Body of pancreas (tissue), 4 donors: ENCODE data around the gene CELF5. TPM values are rescaled to one million over a fixed set of nuclear protein-coding genes. Genes with fewer than 3 reads are reported as not detected.

Source experiments
- ATAC-seq: fragments of 150-250 bp; one replicate; pipeline ENCODE4 v1.9.1; 2016
- DNase-seq, 4 donors: peaks; one replicate each; pipeline ENCODE4 v3.0.0-alpha.2; 2019
- H3K27ac ChIP-seq, 4 donors: fragments of 200-600 bp; sonication (generic); 1 replicate in 3 of 4; 2 replicates in 1 of 4; pipeline versions ENCODE4 v1.5.1 to v1.6.1; 2016 to 2019; ENCODE audit warnings: mild to moderate bottlenecking in 1 of 4, mixed read lengths in 1 of 4, moderate library complexity in 1 of 4
- H3K27me3 ChIP-seq, 2 donors: fragments of 200-600 bp; sonication (generic); one replicate each; pipeline ENCODE4 v1.6.0; 2016; ENCODE audit warnings: mild to moderate bottlenecking in 1 of 2
- H3K36me3 ChIP-seq, 2 donors: fragments of 200-600 bp; sonication (generic); replicated peaks in 1 of 2; 2 replicates each; pipeline ENCODE4 v1.5.1; 2016; ENCODE audit warnings: low read depth in 2 of 2; ENCODE audit not compliant: insufficient read depth in 1 of 2
- H3K4me1 ChIP-seq: fragments of 200-600 bp; sonication (generic); one replicate; pipeline ENCODE4 v1.6.0; 2016
- H3K4me3 ChIP-seq, 2 donors: fragments of 200-600 bp; sonication (generic); 1 replicate in 1 of 2; 2 replicates in 1 of 2; pipeline ENCODE4 v1.5.1; 2016 to 2019
- H3K9me3 ChIP-seq, 3 donors: fragments of 200-600 bp; sonication (generic); 1 replicate in 2 of 3; 2 replicates in 1 of 3; pipeline ENCODE4 v1.5.1; 2016
- CTCF ChIP-seq, 7 experiments: fragments of 450-650 bp in 4 of 7; fragments of 200-600 bp in 3 of 7; sonication (generic) in 3 of 7; IDR thresholded peaks; one replicate each; pipeline ENCODE4 v1.5.1; 2016 to 2019; ENCODE audit warnings: antibody characterized with exemption in 7 of 7
- POLR2A ChIP-seq, 3 donors: fragments of 450-650 bp; IDR thresholded peaks; one replicate each; pipeline ENCODE4 v1.6.1; 2016; ENCODE audit warnings: antibody characterized with exemption in 3 of 3, mild to moderate bottlenecking in 2 of 3
- WGBS, 2 donors: methylation state at CpG; one replicate each; pipeline ENCODE4 v1.1.5; 2017; 5-methylcytosine and 5-hydroxymethylcytosine counted together
- intact Hi-C: fragments of 100-400 bp; cut with DNase I; formaldehyde crosslinking; loops from one replicate; pipeline ENCODE4 v1.15.1; 2023
- total RNA-seq, 2 donors: library from RNA; depleted of rRNA; stranded (reverse); fragments of >200 nt; gene quantifications; one replicate each; pipeline ENCODE4 v1.1.0, GENCODE V29; 2016

Gene CELF5
- total RNA-seq, 2 donors from 2014 or later: 0.33 TPM; not detected in 1

GRCh38 chr19:3304871-3305423, 80.5 kb downstream of the CELF5 start:
- ATAC-seq: peak; percentile 73
- peak; percentile 78 to 85 (median 81) for DNase-seq
- Histone ChIP-seq H3K27ac (no peak overlapping the region), H3K9me3 (no peaks in the 10 kb centered on the region), H3K4me1 (peaks cover 10% of the 10 kb centered on the region), H3K27me3 (no peaks in the 10 kb centered on the region), H3K36me3 (no peaks in the 10 kb centered on the region), H3K4me3 (no peak overlapping the region)
- TF ChIP-seq CTCF (IDR thresholded peaks at IDR 0.05) (peak; percentile 90 to 97 (median 92)), POLR2A (IDR thresholded peaks at IDR 0.05) (no peak)
- intact Hi-C loops: no loop called here
- WGBS, 2 donors: 0 to 2% methylated on average over 13 to 22 of the region's 22 CpGs

DNA sequence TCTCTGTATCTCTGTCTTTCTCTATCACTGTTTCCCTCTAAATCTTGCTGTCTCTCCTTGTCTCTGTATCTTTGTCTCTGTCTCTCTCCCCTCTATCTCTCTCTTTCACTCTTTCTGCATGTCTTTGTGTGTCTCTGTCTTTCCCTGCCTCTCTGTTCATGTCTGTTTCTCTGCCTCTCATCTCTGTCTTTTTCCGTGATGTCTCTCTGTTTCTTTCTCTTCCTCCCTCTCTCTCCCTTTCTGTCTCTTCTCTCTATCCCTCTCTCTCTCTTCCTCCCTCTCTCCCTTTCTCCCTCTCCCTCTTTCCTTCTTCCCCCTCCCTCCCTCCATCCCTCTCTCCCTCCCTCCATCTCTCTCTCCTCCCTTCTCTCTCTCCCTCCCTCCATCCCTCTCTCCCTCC, 85.3 kb downstream of the CELF5 start:
- DNase-seq (no peak), ATAC-seq (no peak)
- intact Hi-C loops: no loop called here
- Histone ChIP-seq H3K4me1 (peaks cover 7% of the 10 kb centered on the region), H3K9me3 (no peaks in the 10 kb centered on the region), H3K36me3 (no peaks in the 10 kb centered on the region), H3K27me3 (peaks cover 0 to 10% of the 10 kb centered on the region in 2 donors), H3K27ac (no peak overlapping the region), H3K4me3 (no peak overlapping the region)
- TF ChIP-seq CTCF (IDR thresholded peaks at IDR 0.05) (no peak), POLR2A (IDR thresholded peaks at IDR 0.05) (no peak)
- WGBS, 2 donors: 50 to 79% methylated on average over 1 of the region's 1 CpG

DNA sequence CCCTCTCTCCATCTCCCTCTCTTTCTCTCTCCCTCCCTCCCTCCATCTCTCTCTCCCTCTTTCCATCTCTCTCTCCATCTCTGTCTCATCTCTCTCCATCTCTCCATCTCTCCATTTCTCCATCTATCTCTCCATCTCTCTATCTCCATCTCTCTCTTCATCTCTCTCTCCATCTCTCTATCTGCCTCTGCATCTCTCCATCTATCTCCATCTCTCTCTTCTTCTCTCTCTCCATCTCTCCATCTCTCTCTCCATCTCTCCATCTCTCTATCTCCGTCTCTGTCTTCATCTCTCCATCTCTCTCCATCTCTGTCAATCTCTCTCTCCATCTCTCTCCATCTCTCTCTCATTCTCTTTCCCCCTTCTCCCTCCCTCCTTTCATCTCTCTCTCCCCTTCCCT, 85.8 kb downstream of the CELF5 start:
- H3K27me3 ChIP-seq: peaks cover 0 to 10% of the 10 kb centered on the region in 2 donors

DNA sequence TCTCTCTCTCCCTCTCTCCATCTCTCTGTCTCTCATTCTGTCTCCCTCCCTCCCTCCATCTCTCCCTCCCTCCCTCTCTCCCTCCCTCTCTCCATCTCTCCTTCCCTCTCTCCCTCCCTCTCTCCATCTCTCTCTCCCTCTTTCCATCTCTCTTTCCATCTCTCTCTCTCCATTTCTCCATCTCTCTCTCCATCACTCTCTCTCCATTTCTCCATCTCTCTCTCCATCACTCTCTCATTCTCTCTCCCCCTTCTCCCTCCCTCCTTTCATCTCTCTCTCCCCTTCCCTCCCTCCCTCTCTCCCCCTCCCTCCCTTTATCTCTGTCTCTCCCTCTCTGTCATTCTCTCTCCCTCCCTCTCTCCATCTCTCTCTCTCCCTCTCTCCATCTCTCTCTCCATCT, 86.2 kb downstream of the CELF5 start:
- no peak overlapping the region for H3K4me3 ChIP-seq
- intact Hi-C loops: no loop called here
- H3K9me3 ChIP-seq: no peaks in the 10 kb centered on the region
- ATAC-seq: no peak
- TF ChIP-seq CTCF (IDR thresholded peaks at IDR 0.05): no peak
- TF ChIP-seq POLR2A (IDR thresholded peaks at IDR 0.05): no peak
- no peak for DNase-seq
- H3K36me3 ChIP-seq: no peaks in the 10 kb centered on the region
- no peak overlapping the region for H3K27ac ChIP-seq
- H3K27me3 ChIP-seq: peaks cover 0 to 10% of the 10 kb centered on the region in 2 donors
- H3K4me1 ChIP-seq: no peaks in the 10 kb centered on the region

More for the DNA sequence above, 85.8 kb downstream of the CELF5 start:
- TF ChIP-seq CTCF (IDR thresholded peaks at IDR 0.05) (no peak), POLR2A (IDR thresholded peaks at IDR 0.05) (no peak)
- no peaks in the 10 kb centered on the region for H3K9me3 ChIP-seq
- peaks cover 1% of the 10 kb centered on the region for H3K4me1 ChIP-seq
- 51 to 57% methylated on average over 1 of the region's 1 CpG for WGBS, 2 donors
- no peak overlapping the region for H3K27ac ChIP-seq
- DNase-seq (no peak), ATAC-seq (no peak)
- no peaks in the 10 kb centered on the region for H3K36me3 ChIP-seq
- H3K4me3 ChIP-seq: no peak overlapping the region
- intact Hi-C loops: no loop called here

DNA sequence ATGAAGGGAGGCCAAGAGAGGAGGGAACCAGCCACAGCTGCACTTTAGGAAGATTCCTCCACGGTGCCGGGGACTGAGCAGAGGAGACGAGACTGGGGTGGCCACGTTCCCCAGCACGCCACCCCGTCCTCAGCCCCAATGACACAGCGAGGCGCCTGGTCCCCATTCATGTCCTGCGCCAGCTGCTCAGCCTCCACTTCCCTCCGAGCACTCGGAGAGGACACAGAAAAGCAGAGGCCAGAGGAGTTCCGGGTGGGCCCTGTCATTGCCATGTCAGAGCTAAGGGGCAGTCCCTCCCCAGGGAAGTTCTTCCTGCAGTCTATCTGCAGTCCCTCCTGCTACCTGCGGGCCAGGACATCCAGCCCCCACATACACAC, 88.7 kb downstream of the CELF5 start:
- intact Hi-C loops: no loop called here
- no peaks in the 10 kb centered on the region for H3K4me1 ChIP-seq
- no peak for DNase-seq
- no peak overlapping the region for H3K27ac ChIP-seq
- peaks cover 0 to 10% of the 10 kb centered on the region in 2 donors for H3K27me3 ChIP-seq
- 43 to 69% methylated on average over 8 to 13 of the region's 13 CpGs for WGBS, 2 donors
- H3K36me3 ChIP-seq: no peaks in the 10 kb centered on the region
- no peak for ATAC-seq
- H3K9me3 ChIP-seq: no peaks in the 10 kb centered on the region
- TF ChIP-seq POLR2A (IDR thresholded peaks at IDR 0.05) (no peak), CTCF (IDR thresholded peaks at IDR 0.05) (no peak)
- H3K4me3 ChIP-seq: no peak overlapping the region
